Hematopoietic multipotent progenitor cell treated with erythropoietin and hydrocortisone succinate and interleukin-3 and kit ligand, for 8 days (in vitro differentiated cells): ENCODE measurements around the gene ZKSCAN7.
A peak's percentile ranks its signal among the peaks of the same experiment; 100 is the strongest.
"Not testable (repeated sequence)": the region's sequence is repeated elsewhere in the genome, so short reads cannot be mapped to it uniquely, and the experiment has no call there.

Experiments
- DNase-seq: peaks from one replicate; pipeline ENCODE4 v3.0.0-alpha.2; 2015

The ZKSCAN7 gene

GRCh38 chr3:44577354-44577952 lies 22.5 kb downstream of the ZKSCAN7 start:
- not testable (repeated sequence) for DNase-seq

GRCh38 chr3:44578316-44578715 lies 23.3 kb downstream of the ZKSCAN7 start:
- not testable (repeated sequence) for DNase-seq

GRCh38 chr3:44578924-44579515 lies 24.0 kb downstream of the ZKSCAN7 start:
- DNase-seq, result not testable (repeated sequence)

GRCh38 chr3:44579749-44580148 lies 24.8 kb downstream of the ZKSCAN7 start:
- not testable (repeated sequence) for DNase-seq

- DNase-seq, result not testable (repeated sequence)
These were observed 26.0 kb downstream of the ZKSCAN7 start for GRCh38 chr3:44580971-44581370.

- peak; percentile 6 for DNase-seq
These were observed 29.9 kb downstream of the ZKSCAN7 start, which contains the start of gene ZNF660 for GRCh38 chr3:44584646-44585501. Gene ZNF660 (plus strand): TSS chr3:44584964. CDS start chr3:44594194, 9,230 bp downstream.

- no peak for DNase-seq
These were observed 41.6 kb downstream of the ZKSCAN7 start for GRCh38 chr3:44596621-44597020.

GRCh38 chr3:44601749-44602148 lies 46.8 kb downstream of the ZKSCAN7 start:
- DNase-seq, result no peak

- no peak for DNase-seq
These were observed 57.7 kb downstream of the ZKSCAN7 start for GRCh38 chr3:44612678-44613077.
